Endothelial cell of umbilical vein (primary cell): Measurements from ENCODE around the gene HAVCR1. TPM values are rescaled to one million over a fixed set of nuclear protein-coding genes. Genes with fewer than 3 reads are reported as not detected.

Experiments used
- BruUV-seq: library from RNA; stranded (reverse); fragments of 400-500 nt; replicated peaks from 2 replicates; lab custom pipeline; 2021; lab: Mats Ljungman, UMichigan
- CTCF ChIA-PET: fragments of 300-600, 350-600 bp; sonication (Branson Sonifier 250); formaldehyde crosslinking; loops from one replicate; lab custom pipeline; 2021; ENCODE audit warnings: antibody characterized with exemption, inconsistent platforms; lab: Charles Lee
- POLR2A ChIA-PET: fragments of 300-600, 350-600 bp; sonication (Branson Sonifier 250); formaldehyde crosslinking; loops from one replicate; lab custom pipeline; 2021; ENCODE audit warnings: antibody characterized with exemption, inconsistent platforms; lab: Charles Lee
- DNase-seq: peaks from one replicate; pipeline ENCODE4 v3.0.0-alpha.2; 2011; ENCODE audit warnings: low read depth, low spot score
- FAIRE-seq: peaks from 2 replicates; lab custom pipeline; 2011; peaks lifted over from hg19 to GRCh38; lab: Jason Lieb, UNC
- H2AFZ ChIP-seq: 2 replicates; pipeline ENCODE4 v1.6.0; 2012; ENCODE audit warnings: low read depth, low read length, control low read depth, inconsistent platforms
- H3K27ac ChIP-seq: 2 replicates; pipeline ENCODE4 v1.5.1; 2011; ENCODE audit warnings: low read depth, mild to moderate bottlenecking, control low read depth, low read length, moderate library complexity; ENCODE audit not compliant: insufficient read depth
- H3K27me3 ChIP-seq, 2 experiments: 2 replicates each; pipeline versions ENCODE4 v1.6.0 to v1.6.1; 2011; ENCODE audit warnings: low read length in 2 of 2, mixed read lengths in 1 of 2; ENCODE audit not compliant: control insufficient read depth in 2 of 2, insufficient read depth in 2 of 2
- H3K36me3 ChIP-seq, 2 experiments: 2 replicates in 1 of 2; 3 replicates in 1 of 2; pipeline ENCODE4 v1.5.1; 2011; ENCODE audit warnings: low read length in 2 of 2, mild to moderate bottlenecking in 1 of 2, moderate library complexity in 1 of 2; ENCODE audit not compliant: control insufficient read depth in 2 of 2, insufficient read depth in 2 of 2; ENCODE audit errors: extremely low read depth in 1 of 2
- H3K4me1 ChIP-seq: 3 replicates; pipeline ENCODE4 v1.5.1; 2011; ENCODE audit warnings: mild to moderate bottlenecking, low read length; ENCODE audit not compliant: control insufficient read depth, insufficient read depth; ENCODE audit errors: extremely low read depth
- H3K4me2 ChIP-seq: 2 replicates; pipeline ENCODE4 v1.6.1; 2011; ENCODE audit warnings: low read length, control low read depth, mixed read lengths; ENCODE audit not compliant: insufficient read depth
- H3K4me3 ChIP-seq, 3 experiments: fragments of 200-600 bp in 1 of 3; sonication (generic), shearing (Covaris generic) in 1 of 3; replicated peaks in 1 of 3; 2 replicates each; pipeline ENCODE4 v1.5.1; 2011 to 2016; ENCODE audit warnings: control low read depth in 3 of 3, low read length in 3 of 3, mild to moderate bottlenecking in 2 of 3, inconsistent platforms in 1 of 3, low read depth in 1 of 3, moderate library complexity in 1 of 3; ENCODE audit not compliant: insufficient read depth in 1 of 3
- H3K79me2 ChIP-seq: 2 replicates; pipeline ENCODE4 v1.6.0; 2012; ENCODE audit warnings: low read length, inconsistent platforms; ENCODE audit not compliant: control insufficient read depth, insufficient read depth
- H3K9ac ChIP-seq: replicated peaks from 2 replicates; pipeline ENCODE3; 2011; ENCODE audit warnings: low read length, control low read depth; ENCODE audit not compliant: insufficient read depth; ENCODE audit errors: extremely low read depth
- H3K9me1 ChIP-seq: replicated peaks from 3 replicates; pipeline ENCODE4 v1.6.0; 2011; ENCODE audit warnings: mild to moderate bottlenecking, low read length; ENCODE audit not compliant: control insufficient read depth, insufficient read depth; ENCODE audit errors: extremely low read depth
- H3K9me3 ChIP-seq: replicated peaks from 2 replicates; pipeline ENCODE4 v1.5.1; 2012; ENCODE audit warnings: low read length, inconsistent platforms; ENCODE audit not compliant: control insufficient read depth, insufficient read depth
- H4K20me1 ChIP-seq: replicated peaks from 2 replicates; pipeline ENCODE3; 2011; ENCODE audit warnings: mild to moderate bottlenecking, low read length; ENCODE audit not compliant: control insufficient read depth, insufficient read depth; ENCODE audit errors: extremely low read depth
- CTCF ChIP-seq, 2 donors: IDR thresholded peaks; 1 replicate in 1 of 2; 2 replicates in 1 of 2; pipeline ENCODE4 v1.5.1; 2011; ENCODE audit warnings: low read length in 2 of 2, mild to moderate bottlenecking in 2 of 2, moderate library complexity in 2 of 2, control low read depth in 1 of 2, inconsistent platforms in 1 of 2, low read depth in 1 of 2; ENCODE audit not compliant: insufficient read depth in 1 of 2; ENCODE audit errors: extremely low read depth in 1 of 2
- EZH2 ChIP-seq: IDR thresholded peaks from 2 replicates; pipeline ENCODE4 v1.6.1; 2012; ENCODE audit warnings: borderline replicate concordance, low read depth, mild to moderate bottlenecking, moderate library complexity, low read length, inconsistent platforms; ENCODE audit not compliant: severe bottlenecking
- FOS ChIP-seq: IDR thresholded peaks from 2 replicates; pipeline ENCODE4 v1.6.1; 2011; ENCODE audit warnings: mild to moderate bottlenecking, low read length, moderate library complexity, borderline replicate concordance; ENCODE audit not compliant: insufficient read depth
- GATA2 ChIP-seq: IDR thresholded peaks from 2 replicates; pipeline ENCODE4 v1.7.0; 2011; ENCODE audit warnings: low read depth, mild to moderate bottlenecking, moderate library complexity, mixed read lengths, low read length; ENCODE audit not compliant: insufficient read length, insufficient read depth
- JUN ChIP-seq: IDR thresholded peaks from 2 replicates; pipeline ENCODE4 v1.6.1; 2011; ENCODE audit warnings: borderline replicate concordance, low read depth; ENCODE audit not compliant: insufficient read length, insufficient read depth
- MAX ChIP-seq: IDR thresholded peaks from 2 replicates; pipeline ENCODE4 v1.6.1; 2011; ENCODE audit not compliant: insufficient read depth, insufficient read length
- MYC ChIP-seq: IDR thresholded peaks from one replicate; pipeline ENCODE4 v1.6.1; 2011; ENCODE audit warnings: mild to moderate bottlenecking, low read depth, low read length
- POLR2A ChIP-seq: IDR thresholded peaks from 2 replicates; pipeline ENCODE4 v1.6.1; 2012; ENCODE audit warnings: low read depth, mild to moderate bottlenecking, control low read depth, low read length
- POLR2AphosphoS5 ChIP-seq: IDR thresholded peaks from 2 replicates; pipeline ENCODE4 v1.6.1; 2012; ENCODE audit warnings: low read depth, mild to moderate bottlenecking, control low read depth, low read length, moderate library complexity; ENCODE audit not compliant: insufficient read depth
- dilution Hi-C: fragments of 300-500 bp; cut with MboI; formaldehyde crosslinking; loops from one replicate; pipeline ENCODE4 v1.15.0; 2019; ENCODE audit warnings: low sequenced_read_pairs; ENCODE audit not compliant: extremely low pct_ligation_motif_present
- intact Hi-C: fragments of 100-400 bp; cut with micrococcal nuclease; formaldehyde crosslinking; loops from one replicate; pipeline ENCODE4 v1.10.0; 2022
- polyA plus RNA-seq, 4 experiments: library from polyadenylated mRNA; depleted of rRNA in 3 of 4; stranded (reverse) in 3 of 4; unstranded in 1 of 4; fragments of >200 nt; gene quantifications; 2 replicates each; pipeline versions ENCODE4 v1.2.1 to v1.2.3, GENCODE V29; 2011 to 2012; ENCODE audit warnings: missing spikeins in 1 of 4
- total RNA-seq: library from RNA; stranded (reverse); gene quantifications from 2 replicates; pipeline ENCODE4 v1.2.3, GENCODE V29; 2021

The HAVCR1 gene
- total and polyA plus RNA-seq, 2 donors (not counting 3 experiments of a cell fraction or from before 2014, with no cell fraction given): not detected

GRCh38 chr5:157068785-157069184 is 9.9 kb upstream of the HAVCR1 start:
- no peak overlapping the region for H3K9ac ChIP-seq
- H2AFZ ChIP-seq: no peak overlapping the region
- no peak overlapping the region for H3K27ac ChIP-seq
- no peaks in the 10 kb centered on the region for H4K20me1 ChIP-seq
- H3K79me2 ChIP-seq: no peaks in the 10 kb centered on the region
- H3K4me2 ChIP-seq: no peak overlapping the region
- no peak for TF ChIP-seq GATA2
- TF ChIP-seq JUN: no peak
- TF ChIP-seq EZH2: no peak
- TF ChIP-seq CTCF (IDR thresholded peaks at IDR 0.05; ENCODE audit: extremely low read depth in 1 of 2, insufficient read depth in 1 of 2, low read depth in 1 of 2, low read length in 2 of 2): no peak
- no peak for TF ChIP-seq FOS
- no peak for TF ChIP-seq MAX
- TF ChIP-seq POLR2AphosphoS5: no peak
- TF ChIP-seq MYC: no peak
- no peak for TF ChIP-seq POLR2A
- no peaks in the 10 kb centered on the region for H3K9me3 ChIP-seq
- no peak for FAIRE-seq
- no peak overlapping the region for H3K4me3 ChIP-seq
- no peaks in the 10 kb centered on the region for H3K4me1 ChIP-seq
- intact Hi-C loops: no loop called here
- no TSS peak for BruUV-seq
- DNase-seq: no peak
- H3K9me1 ChIP-seq: no peaks in the 10 kb centered on the region
- ChIA-PET CTCF (no interaction called here), POLR2A (no interaction called here)
- dilution Hi-C loops: no loop called here
- H3K36me3 ChIP-seq: no peaks in the 10 kb centered on the region
- no peaks in the 10 kb centered on the region for H3K27me3 ChIP-seq
